HG03521 (cell line): Measurements from ENCODE around the gene RNF215.

ENCODE experiments used
- ATAC-seq: cut with Tn5 transposase; IDR thresholded peaks from one replicate; pipeline ENCODE4 v1.9.1; 2021; ENCODE audit warnings: mild to moderate bottlenecking, moderate library complexity; ENCODE audit not compliant: unreplicated experiment

RNF215 gene

DNA sequence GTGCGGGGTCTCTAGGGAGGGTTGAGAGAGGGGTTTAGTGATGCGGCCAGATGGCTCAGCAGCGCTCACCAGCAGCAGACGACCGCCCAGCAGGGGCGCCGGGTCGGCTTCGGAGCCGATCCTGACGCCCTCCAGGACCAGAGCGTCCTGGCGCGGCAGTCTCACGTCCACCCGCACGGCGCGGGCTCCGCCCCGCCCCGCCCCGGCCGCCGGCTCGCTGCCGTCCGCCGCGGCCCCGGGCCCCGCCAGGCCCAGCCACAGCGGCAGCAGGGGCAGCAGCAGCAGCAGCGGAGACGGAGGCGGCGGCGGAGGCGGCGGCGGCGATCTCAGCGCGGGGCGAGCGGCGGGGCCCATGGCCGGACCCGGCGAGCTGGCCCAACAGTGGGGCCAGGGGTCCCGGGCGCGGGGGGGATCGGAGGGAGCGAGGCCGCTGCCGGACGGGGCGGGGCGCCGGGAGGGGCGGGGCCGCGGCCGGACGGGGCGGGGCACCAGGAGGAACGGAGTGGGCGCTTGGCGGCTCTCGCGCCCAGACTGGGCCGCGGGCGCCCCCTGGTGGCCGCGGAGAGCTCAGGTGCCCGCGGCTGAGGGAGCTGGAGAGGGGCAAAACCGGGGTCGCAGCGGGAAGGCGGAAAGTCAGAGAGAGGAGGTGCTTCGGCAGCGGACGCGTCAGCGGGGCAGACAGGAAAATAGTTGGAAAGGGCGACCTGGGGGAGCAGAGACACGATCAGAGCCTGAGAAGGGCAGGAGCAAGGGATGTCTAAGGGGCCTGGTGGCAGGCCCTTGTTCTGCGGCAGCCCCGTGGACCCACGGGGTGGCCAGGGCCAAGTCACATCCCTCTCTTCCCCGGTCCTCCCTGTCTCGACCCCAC, at the start of gene RNF215:
Gene RNF215 (minus strand): TSS at position 452 of the 868 bp plus-strand sequence. CDS start 98 bp downstream, at position 354.
- ATAC-seq = peak; percentile 76

- ATAC-seq = no peak
Measured at GRCh38 chr22:30436196-30436595, 49.0 kb upstream of the RNF215 start.

GRCh38 chr22:30435674-30436126, 48.5 kb upstream of the RNF215 start:
- ATAC-seq = no peak

GRCh38 chr22:30434843-30435242, 47.6 kb upstream of the RNF215 start:
- ATAC-seq = no peak

- no peak for ATAC-seq
Measured at GRCh38 chr22:30433773-30434172, 46.6 kb upstream of the RNF215 start.

- no peak for ATAC-seq
Measured at GRCh38 chr22:30433227-30433626, 46.0 kb upstream of the RNF215 start.

DNA sequence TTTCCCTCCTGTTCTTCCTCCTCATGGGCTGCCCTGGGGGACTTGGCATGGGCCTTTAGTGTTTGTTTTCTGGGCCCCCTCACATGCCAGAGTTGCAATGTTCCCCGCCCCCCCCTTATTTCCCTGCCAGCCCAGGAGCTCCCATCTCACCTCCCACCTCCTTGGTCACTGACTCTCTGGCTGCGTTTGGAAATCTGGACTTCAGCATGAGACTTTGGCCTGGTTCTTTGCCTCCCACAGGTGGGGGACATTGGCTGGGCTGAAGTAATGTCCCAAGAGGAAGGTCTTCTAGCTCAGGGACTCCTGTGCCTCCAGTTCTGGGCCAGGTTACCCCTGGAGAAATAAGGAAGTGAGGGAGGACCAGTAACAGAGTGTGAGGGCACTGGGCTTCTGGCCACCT, 45.3 kb upstream of the RNF215 start:
- no peak for ATAC-seq

DNA sequence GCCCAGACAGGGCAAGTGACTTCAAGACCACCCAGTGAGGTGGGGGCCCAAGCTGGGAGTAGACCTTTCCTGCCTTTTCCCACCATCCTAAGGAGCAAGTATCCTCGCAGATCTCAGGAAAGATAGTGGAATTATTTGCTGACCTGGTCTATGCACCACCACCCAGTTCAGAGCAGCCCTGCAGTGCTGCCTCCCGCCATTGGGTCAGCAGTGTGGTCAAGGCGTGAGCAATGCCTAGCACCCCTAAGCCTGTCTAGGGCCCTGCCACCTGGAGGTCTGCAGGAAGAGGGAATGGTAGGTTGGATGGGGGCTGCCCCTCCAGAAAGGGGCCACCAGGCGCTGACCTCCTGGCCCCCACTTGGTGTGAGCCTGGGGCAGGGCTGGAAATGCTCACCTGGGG, 44.9 kb upstream of the RNF215 start:
- ATAC-seq = no peak

DNA sequence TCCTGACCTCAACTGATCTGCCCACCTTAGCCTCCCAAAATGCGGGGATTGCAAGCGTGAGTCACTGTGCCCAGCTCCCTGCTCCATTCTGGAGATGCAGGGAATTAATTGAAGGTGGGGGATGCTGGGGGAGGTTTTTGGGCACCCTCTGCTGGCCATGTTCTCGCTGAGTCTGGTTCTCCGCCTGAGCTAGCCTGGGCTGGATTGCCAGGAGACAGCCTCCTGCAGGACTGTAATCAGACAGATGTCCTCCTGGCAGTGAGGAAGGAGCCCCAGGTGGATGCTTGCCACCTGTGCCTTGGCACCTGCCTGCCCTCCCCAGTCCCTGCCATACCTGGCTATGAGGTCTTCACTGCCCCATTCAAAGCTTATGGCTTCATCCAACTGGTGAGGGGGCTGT, 43.7 kb upstream of the RNF215 start:
- ATAC-seq = no peak

- ATAC-seq = no peak
Measured at GRCh38 chr22:30429887-30430286, 42.7 kb upstream of the RNF215 start.

DNA sequence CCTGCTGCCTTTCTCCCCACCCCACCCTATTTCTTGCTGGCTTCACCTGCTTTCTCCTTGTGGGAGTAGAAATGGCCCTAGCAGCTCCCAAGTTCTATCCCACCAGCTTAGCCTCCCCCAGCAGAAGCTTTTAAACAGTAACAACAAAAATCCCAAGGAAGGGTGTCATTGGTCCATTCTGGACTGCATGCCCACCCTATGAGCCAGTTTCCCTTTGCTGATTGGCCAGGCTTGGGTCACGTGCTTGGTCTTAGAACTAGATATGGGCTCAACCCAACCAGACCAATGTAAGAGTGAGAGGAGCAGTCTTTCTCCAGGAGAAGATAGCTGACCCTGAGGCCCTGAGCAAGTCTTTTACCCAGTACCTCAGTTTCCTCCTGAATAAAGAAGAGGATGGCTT, 40.7 kb upstream of the RNF215 start:
- no peak for ATAC-seq

- ATAC-seq = no peak
Measured at GRCh38 chr22:30426388-30427353, 39.5 kb upstream of the RNF215 start.

GRCh38 chr22:30425616-30426387, 38.6 kb upstream of the RNF215 start, which contains the start of gene MTFP1:
Gene MTFP1, plus strand, starts transcription at chr22:30425768. Its CDS starts 112 bp downstream, at chr22:30425880.
- no peak for ATAC-seq

DNA sequence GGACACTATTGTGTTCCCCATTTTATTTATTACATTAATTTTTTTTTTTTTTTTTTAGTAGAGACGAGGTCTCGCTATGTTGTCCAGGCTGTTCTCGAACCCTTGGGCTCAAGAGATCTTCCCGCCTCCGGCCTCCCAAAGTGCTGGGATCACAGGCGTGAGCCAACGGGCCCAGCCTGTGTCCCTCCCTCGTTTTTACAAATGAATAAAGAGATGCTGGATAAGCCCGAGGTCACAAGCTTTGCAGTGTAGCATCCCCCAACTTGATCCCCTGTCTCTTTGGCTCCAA, 38.1 kb upstream of the RNF215 start:
- no peak for ATAC-seq

DNA sequence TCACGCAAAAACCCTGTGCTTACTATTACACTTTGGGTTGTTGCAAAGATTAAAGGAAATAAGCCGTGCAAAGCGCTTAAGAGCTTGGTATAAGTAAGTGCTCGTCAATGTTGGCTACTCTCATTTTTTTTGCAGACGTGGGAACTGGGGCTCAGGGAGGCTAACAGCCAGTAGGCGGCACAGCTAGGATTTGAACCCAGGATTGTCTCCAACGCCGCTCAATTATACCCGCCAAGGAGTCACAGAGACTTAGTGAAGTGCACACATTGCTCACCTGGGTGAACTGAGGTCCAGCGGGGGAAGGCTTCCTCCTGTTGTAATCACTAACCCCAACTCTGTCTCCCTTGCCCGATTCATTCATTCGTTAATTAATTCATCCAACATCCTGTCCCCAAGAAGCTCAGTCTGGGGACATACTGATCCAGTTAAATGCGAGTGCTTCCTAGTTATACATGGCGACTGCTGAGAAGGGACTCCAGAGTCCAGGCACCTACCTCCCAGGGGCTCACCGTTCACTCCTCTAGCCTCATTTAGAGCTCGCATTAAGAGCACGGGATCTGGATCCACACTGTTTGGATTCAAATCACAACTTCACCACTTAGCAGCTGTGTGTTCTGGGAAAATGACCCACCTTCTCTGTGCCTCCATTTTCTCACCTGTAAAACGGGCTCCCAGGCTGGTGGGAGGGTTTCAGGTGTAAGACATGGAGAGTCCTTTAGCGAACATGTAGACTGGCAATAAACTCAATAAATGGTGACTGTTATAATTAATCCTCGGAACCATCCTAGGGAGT, 37.5 kb upstream of the RNF215 start:
- no peak for ATAC-seq

DNA sequence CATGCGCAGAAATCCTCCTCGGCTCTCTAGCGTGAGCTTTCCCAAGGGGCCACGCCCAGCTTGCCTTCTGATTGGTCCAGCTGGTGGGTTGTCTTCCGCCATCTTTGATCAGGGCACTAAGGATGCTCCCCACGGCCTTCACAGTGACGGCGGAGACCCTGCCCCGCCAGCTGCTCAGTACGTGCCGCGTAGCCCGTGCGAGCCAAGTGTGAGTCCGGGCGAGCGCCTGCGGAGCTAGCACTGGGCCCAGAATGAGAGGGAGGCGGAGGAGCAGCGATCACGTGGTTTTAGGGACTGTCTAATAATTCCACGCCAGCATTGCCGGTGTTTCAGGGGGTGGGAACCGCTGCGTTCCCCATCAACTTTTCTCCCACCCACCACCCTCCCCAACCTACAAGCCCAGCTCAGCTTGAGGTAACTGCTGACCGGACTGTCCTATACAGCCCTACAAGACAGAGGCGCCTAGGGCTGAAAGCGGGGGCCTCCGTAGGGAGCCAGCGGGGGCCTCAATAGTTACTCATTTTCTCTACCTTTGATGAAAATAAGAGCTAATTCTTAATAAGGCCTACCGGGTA, 36.8 kb upstream of the RNF215 start:
- peak; percentile 90 for ATAC-seq

DNA sequence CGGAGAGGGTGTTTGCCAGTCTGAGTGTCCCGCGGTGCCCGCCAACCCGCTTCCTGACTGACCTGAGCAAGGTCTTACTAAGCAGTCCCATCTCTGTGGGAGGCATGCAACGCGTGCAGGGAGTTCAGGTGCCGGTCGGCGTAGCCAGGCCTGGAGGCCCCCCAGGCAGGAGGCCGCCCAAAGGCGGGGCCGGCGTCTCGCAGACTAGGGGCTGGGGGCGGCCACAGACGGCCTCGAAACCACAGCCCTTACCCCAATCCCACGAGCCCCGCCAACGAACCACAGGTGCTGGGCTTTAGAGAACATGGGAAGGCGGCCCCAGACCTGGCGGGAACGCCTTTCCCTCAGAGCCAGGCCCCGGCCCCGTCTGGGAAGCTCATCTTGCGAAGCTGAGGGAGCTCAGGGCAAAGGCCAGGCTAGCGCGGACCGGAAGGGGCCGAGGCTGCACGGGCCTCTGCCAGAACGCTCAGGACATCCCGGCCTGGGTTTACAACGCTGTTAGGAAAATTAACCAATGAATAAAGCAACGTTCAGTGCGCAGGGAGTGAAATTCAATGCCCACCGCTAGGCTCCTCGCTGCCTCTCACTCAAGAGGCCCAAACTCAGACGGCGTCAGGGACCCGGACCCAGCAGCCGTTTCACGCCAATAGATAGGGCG, 36.2 kb upstream of the RNF215 start:
- ATAC-seq = no peak

GRCh38 chr22:30422481-30423300, 35.5 kb upstream of the RNF215 start:
- no peak for ATAC-seq
